Endothelial cell of umbilical vein (primary cell): ENCODE measurements around the gene MAST4. TPM values are rescaled to one million over a fixed set of nuclear protein-coding genes. Genes with fewer than 3 reads are reported as not detected.

Experiments used
- BruUV-seq: library from RNA; stranded (reverse); fragments of 400-500 nt; replicated peaks from 2 replicates; lab custom pipeline; 2021; lab: Mats Ljungman, UMichigan
- CTCF ChIA-PET: fragments of 300-600, 350-600 bp; sonication (Branson Sonifier 250); formaldehyde crosslinking; loops from one replicate; lab custom pipeline; 2021; ENCODE audit warnings: antibody characterized with exemption, inconsistent platforms; lab: Charles Lee
- POLR2A ChIA-PET: fragments of 300-600, 350-600 bp; sonication (Branson Sonifier 250); formaldehyde crosslinking; loops from one replicate; lab custom pipeline; 2021; ENCODE audit warnings: antibody characterized with exemption, inconsistent platforms; lab: Charles Lee
- DNase-seq: peaks from one replicate; pipeline ENCODE4 v3.0.0-alpha.2; 2011; ENCODE audit warnings: low read depth, low spot score
- FAIRE-seq: peaks from 2 replicates; lab custom pipeline; 2011; peaks lifted over from hg19 to GRCh38; lab: Jason Lieb, UNC
- H2AFZ ChIP-seq: 2 replicates; pipeline ENCODE4 v1.6.0; 2012; ENCODE audit warnings: low read depth, low read length, control low read depth, inconsistent platforms
- H3K27ac ChIP-seq: 2 replicates; pipeline ENCODE4 v1.5.1; 2011; ENCODE audit warnings: low read depth, mild to moderate bottlenecking, control low read depth, low read length, moderate library complexity; ENCODE audit not compliant: insufficient read depth
- H3K27me3 ChIP-seq, 2 experiments: 2 replicates each; pipeline versions ENCODE4 v1.6.0 to v1.6.1; 2011; ENCODE audit warnings: low read length in 2 of 2, mixed read lengths in 1 of 2; ENCODE audit not compliant: control insufficient read depth in 2 of 2, insufficient read depth in 2 of 2
- H3K36me3 ChIP-seq, 2 experiments: 2 replicates in 1 of 2; 3 replicates in 1 of 2; pipeline ENCODE4 v1.5.1; 2011; ENCODE audit warnings: low read length in 2 of 2, mild to moderate bottlenecking in 1 of 2, moderate library complexity in 1 of 2; ENCODE audit not compliant: control insufficient read depth in 2 of 2, insufficient read depth in 2 of 2; ENCODE audit errors: extremely low read depth in 1 of 2
- H3K4me1 ChIP-seq: 3 replicates; pipeline ENCODE4 v1.5.1; 2011; ENCODE audit warnings: mild to moderate bottlenecking, low read length; ENCODE audit not compliant: control insufficient read depth, insufficient read depth; ENCODE audit errors: extremely low read depth
- H3K4me2 ChIP-seq: 2 replicates; pipeline ENCODE4 v1.6.1; 2011; ENCODE audit warnings: low read length, control low read depth, mixed read lengths; ENCODE audit not compliant: insufficient read depth
- H3K4me3 ChIP-seq, 3 experiments: fragments of 200-600 bp in 1 of 3; sonication (generic), shearing (Covaris generic) in 1 of 3; replicated peaks in 1 of 3; 2 replicates each; pipeline ENCODE4 v1.5.1; 2011 to 2016; ENCODE audit warnings: control low read depth in 3 of 3, low read length in 3 of 3, mild to moderate bottlenecking in 2 of 3, inconsistent platforms in 1 of 3, low read depth in 1 of 3, moderate library complexity in 1 of 3; ENCODE audit not compliant: insufficient read depth in 1 of 3
- H3K79me2 ChIP-seq: 2 replicates; pipeline ENCODE4 v1.6.0; 2012; ENCODE audit warnings: low read length, inconsistent platforms; ENCODE audit not compliant: control insufficient read depth, insufficient read depth
- H3K9ac ChIP-seq: replicated peaks from 2 replicates; pipeline ENCODE3; 2011; ENCODE audit warnings: low read length, control low read depth; ENCODE audit not compliant: insufficient read depth; ENCODE audit errors: extremely low read depth
- H3K9me1 ChIP-seq: replicated peaks from 3 replicates; pipeline ENCODE4 v1.6.0; 2011; ENCODE audit warnings: mild to moderate bottlenecking, low read length; ENCODE audit not compliant: control insufficient read depth, insufficient read depth; ENCODE audit errors: extremely low read depth
- H3K9me3 ChIP-seq: replicated peaks from 2 replicates; pipeline ENCODE4 v1.5.1; 2012; ENCODE audit warnings: low read length, inconsistent platforms; ENCODE audit not compliant: control insufficient read depth, insufficient read depth
- H4K20me1 ChIP-seq: replicated peaks from 2 replicates; pipeline ENCODE3; 2011; ENCODE audit warnings: mild to moderate bottlenecking, low read length; ENCODE audit not compliant: control insufficient read depth, insufficient read depth; ENCODE audit errors: extremely low read depth
- CTCF ChIP-seq, 2 donors: IDR thresholded peaks; 1 replicate in 1 of 2; 2 replicates in 1 of 2; pipeline ENCODE4 v1.5.1; 2011; ENCODE audit warnings: low read length in 2 of 2, mild to moderate bottlenecking in 2 of 2, moderate library complexity in 2 of 2, control low read depth in 1 of 2, inconsistent platforms in 1 of 2, low read depth in 1 of 2; ENCODE audit not compliant: insufficient read depth in 1 of 2; ENCODE audit errors: extremely low read depth in 1 of 2
- EZH2 ChIP-seq: IDR thresholded peaks from 2 replicates; pipeline ENCODE4 v1.6.1; 2012; ENCODE audit warnings: borderline replicate concordance, low read depth, mild to moderate bottlenecking, moderate library complexity, low read length, inconsistent platforms; ENCODE audit not compliant: severe bottlenecking
- FOS ChIP-seq: IDR thresholded peaks from 2 replicates; pipeline ENCODE4 v1.6.1; 2011; ENCODE audit warnings: mild to moderate bottlenecking, low read length, moderate library complexity, borderline replicate concordance; ENCODE audit not compliant: insufficient read depth
- GATA2 ChIP-seq: IDR thresholded peaks from 2 replicates; pipeline ENCODE4 v1.7.0; 2011; ENCODE audit warnings: low read depth, mild to moderate bottlenecking, moderate library complexity, mixed read lengths, low read length; ENCODE audit not compliant: insufficient read length, insufficient read depth
- JUN ChIP-seq: IDR thresholded peaks from 2 replicates; pipeline ENCODE4 v1.6.1; 2011; ENCODE audit warnings: borderline replicate concordance, low read depth; ENCODE audit not compliant: insufficient read length, insufficient read depth
- MAX ChIP-seq: IDR thresholded peaks from 2 replicates; pipeline ENCODE4 v1.6.1; 2011; ENCODE audit not compliant: insufficient read depth, insufficient read length
- MYC ChIP-seq: IDR thresholded peaks from one replicate; pipeline ENCODE4 v1.6.1; 2011; ENCODE audit warnings: mild to moderate bottlenecking, low read depth, low read length
- POLR2A ChIP-seq: IDR thresholded peaks from 2 replicates; pipeline ENCODE4 v1.6.1; 2012; ENCODE audit warnings: low read depth, mild to moderate bottlenecking, control low read depth, low read length
- POLR2AphosphoS5 ChIP-seq: IDR thresholded peaks from 2 replicates; pipeline ENCODE4 v1.6.1; 2012; ENCODE audit warnings: low read depth, mild to moderate bottlenecking, control low read depth, low read length, moderate library complexity; ENCODE audit not compliant: insufficient read depth
- dilution Hi-C: fragments of 300-500 bp; cut with MboI; formaldehyde crosslinking; loops from one replicate; pipeline ENCODE4 v1.15.0; 2019; ENCODE audit warnings: low sequenced_read_pairs; ENCODE audit not compliant: extremely low pct_ligation_motif_present
- intact Hi-C: fragments of 100-400 bp; cut with micrococcal nuclease; formaldehyde crosslinking; loops from one replicate; pipeline ENCODE4 v1.10.0; 2022
- polyA plus RNA-seq, 4 experiments: library from polyadenylated mRNA; depleted of rRNA in 3 of 4; stranded (reverse) in 3 of 4; unstranded in 1 of 4; fragments of >200 nt; gene quantifications; 2 replicates each; pipeline versions ENCODE4 v1.2.1 to v1.2.3, GENCODE V29; 2011 to 2012; ENCODE audit warnings: missing spikeins in 1 of 4
- total RNA-seq: library from RNA; stranded (reverse); gene quantifications from 2 replicates; pipeline ENCODE4 v1.2.3, GENCODE V29; 2021

MAST4 gene
- total and polyA plus RNA-seq, 2 donors (not counting 3 experiments of a cell fraction or from before 2014, with no cell fraction given), result 40.2 to 116 TPM

GRCh38 chr5:66960369-66961137 lies 364.4 kb downstream of the MAST4 start:
- Histone ChIP-seq H3K9me1 (no peaks in the 10 kb centered on the region), H3K36me3 (no peaks in the 10 kb centered on the region), H2AFZ (no peak overlapping the region), H4K20me1 (no peaks in the 10 kb centered on the region), H3K27me3 (no peaks in the 10 kb centered on the region), H3K9ac (no peak overlapping the region), H3K4me3 (no peak overlapping the region), H3K79me2 (no peaks in the 10 kb centered on the region), H3K4me1 (peaks cover 24% of the 10 kb centered on the region), H3K27ac (no peak overlapping the region), H3K4me2 (no peak overlapping the region), H3K9me3 (no peaks in the 10 kb centered on the region)
- BruUV-seq, result no TSS peak
- ChIA-PET CTCF (interaction anchor here (1.2 to 2.9 kb wide), 5 partner anchors 14 to 654 kb away, joined by 3 to 6 read pairs (median 4); no protein-coding TSS in a partner anchor), POLR2A (no interaction called here)
- dilution Hi-C loops, result no loop called here
- intact Hi-C loops, result no loop called here
- FAIRE-seq (no peak), DNase-seq (no peak)
- TF ChIP-seq JUN (no peak), MYC (no peak), MAX (no peak), CTCF (IDR thresholded peaks at IDR 0.05; ENCODE audit: extremely low read depth in 1 of 2, insufficient read depth in 1 of 2, low read depth in 1 of 2, low read length in 2 of 2) (no peak), GATA2 (no peak), POLR2A (no peak), POLR2AphosphoS5 (no peak), FOS (no peak), EZH2 (no peak)
